ENCODE measurements around the gene RIC3. TPM values are rescaled to one million over a fixed set of nuclear protein-coding genes. Genes with fewer than 3 reads are reported as not detected.

The RIC3 gene
- total and polyA plus RNA-seq, 7 donors: 0.46 to 8.4 (median 3.4) TPM

- DNase-seq (no peak), ATAC-seq (no peak)
- no peak overlapping the region for H3K27ac ChIP-seq
- no peaks in the 10 kb centered on the region for H3K36me3 ChIP-seq (ENCODE audit: insufficient read depth in 1 of 2, low read depth in 1 of 2)
- TF ChIP-seq, protein P1, sequence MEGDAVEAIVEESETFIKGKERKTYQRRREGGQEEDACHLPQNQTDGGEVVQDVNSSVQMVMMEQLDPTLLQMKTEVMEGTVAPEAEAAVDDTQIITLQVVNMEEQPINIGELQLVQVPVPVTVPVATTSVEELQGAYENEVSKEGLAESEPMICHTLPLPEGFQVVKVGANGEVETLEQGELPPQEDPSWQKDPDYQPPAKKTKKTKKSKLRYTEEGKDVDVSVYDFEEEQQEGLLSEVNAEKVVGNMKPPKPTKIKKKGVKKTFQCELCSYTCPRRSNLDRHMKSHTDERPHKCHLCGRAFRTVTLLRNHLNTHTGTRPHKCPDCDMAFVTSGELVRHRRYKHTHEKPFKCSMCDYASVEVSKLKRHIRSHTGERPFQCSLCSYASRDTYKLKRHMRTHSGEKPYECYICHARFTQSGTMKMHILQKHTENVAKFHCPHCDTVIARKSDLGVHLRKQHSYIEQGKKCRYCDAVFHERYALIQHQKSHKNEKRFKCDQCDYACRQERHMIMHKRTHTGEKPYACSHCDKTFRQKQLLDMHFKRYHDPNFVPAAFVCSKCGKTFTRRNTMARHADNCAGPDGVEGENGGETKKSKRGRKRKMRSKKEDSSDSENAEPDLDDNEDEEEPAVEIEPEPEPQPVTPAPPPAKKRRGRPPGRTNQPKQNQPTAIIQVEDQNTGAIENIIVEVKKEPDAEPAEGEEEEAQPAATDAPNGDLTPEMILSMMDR (IDR thresholded peaks at IDR 0.05): no peak
- H3K4me3 ChIP-seq: no peak overlapping the region
- intact Hi-C loops (cut with DNase I): no loop called here
- H3K4me1 ChIP-seq: peaks cover 21% of the 10 kb centered on the region
- no peaks in the 10 kb centered on the region for H3K27me3 ChIP-seq (ENCODE audit: insufficient read depth in 3 of 3, low read length in 2 of 3)
- no peaks in the 10 kb centered on the region for H3K9me3 ChIP-seq
- WGBS, 3 donors: 97 to 100% (median 100%) methylated on average over 2 of the region's 2 CpGs
Observed at GRCh38 chr11:8065031-8065430, 103.8 kb downstream of the RIC3 start.

DNA sequence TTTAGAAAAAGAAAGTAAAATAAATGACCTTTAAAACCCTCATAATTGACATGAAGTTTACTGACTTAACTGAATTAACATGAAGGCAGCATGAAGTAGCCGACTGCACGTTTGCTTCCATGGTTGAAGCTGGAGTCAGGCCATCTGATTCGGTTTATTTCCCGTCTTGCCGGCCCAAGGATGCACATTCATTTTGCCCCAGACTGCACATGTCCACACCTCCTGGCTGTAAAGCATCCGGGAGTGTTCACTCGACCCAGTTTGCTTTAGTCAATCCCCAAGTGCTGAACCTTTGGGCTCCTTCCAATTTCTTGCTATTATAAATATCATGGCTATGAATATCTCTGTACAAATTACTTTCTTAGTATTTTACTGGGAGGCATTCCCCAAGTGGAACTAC lies 105.5 kb downstream of the RIC3 start:
- no peaks in the 10 kb centered on the region for H3K9me3 ChIP-seq
- 8 to 17% (median 9%) methylated on average over 7 of the region's 7 CpGs for WGBS, 3 donors
- TF ChIP-seq, protein P1 (IDR thresholded peaks at IDR 0.05): no peak
- H3K27ac ChIP-seq: peak overlapping the region; percentile 46
- peak in 1 of 2 donors; percentile 56 for DNase-seq
- H3K36me3 ChIP-seq (ENCODE audit: insufficient read depth in 1 of 2, low read depth in 1 of 2): no peaks in the 10 kb centered on the region
- no peak overlapping the region for H3K4me3 ChIP-seq
- peaks cover 17% of the 10 kb centered on the region for H3K4me1 ChIP-seq
- intact Hi-C loops (cut with DNase I): no loop called here
- ATAC-seq: peak; percentile 51 to 90 (median 80)
- no peaks in the 10 kb centered on the region for H3K27me3 ChIP-seq (ENCODE audit: insufficient read depth in 3 of 3, low read length in 2 of 3)

DNA sequence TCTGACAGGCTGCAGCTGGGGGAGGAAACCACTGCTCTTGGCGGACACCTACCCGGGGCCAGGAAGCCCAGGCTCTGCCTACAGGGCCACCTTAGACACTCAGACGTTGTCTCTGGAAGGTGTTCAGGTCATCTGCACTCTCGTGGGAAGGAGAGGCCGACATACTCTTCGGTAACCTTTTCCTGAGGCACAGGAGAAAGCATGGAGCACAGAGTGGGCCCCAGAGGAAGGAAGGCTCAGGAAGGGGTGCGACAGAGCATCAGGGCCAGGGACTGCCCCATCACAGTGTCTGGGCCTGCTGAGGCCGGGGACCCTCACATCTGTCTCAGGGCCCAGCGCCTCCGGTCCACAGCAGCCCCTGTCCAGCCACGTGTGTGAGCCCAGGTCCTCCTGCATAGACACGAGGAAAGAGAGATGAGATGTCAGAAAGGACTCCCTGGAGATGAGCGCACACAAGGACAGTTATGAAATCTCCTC lies 106.0 kb downstream of the RIC3 start:
- 58 to 78% (median 59%) methylated on average over 13 of the region's 13 CpGs for WGBS, 3 donors
- peak overlapping the region; percentile 46 for H3K27ac ChIP-seq
- H3K9me3 ChIP-seq: no peaks in the 10 kb centered on the region
- intact Hi-C loops (cut with DNase I): no loop called here
- peak in 2 of 4 donors; percentile 29 to 55 for ATAC-seq
- H3K4me3 ChIP-seq: no peak overlapping the region
- no peaks in the 10 kb centered on the region for H3K27me3 ChIP-seq (ENCODE audit: insufficient read depth in 3 of 3, low read length in 2 of 3)
- H3K36me3 ChIP-seq (ENCODE audit: insufficient read depth in 1 of 2, low read depth in 1 of 2): no peaks in the 10 kb centered on the region
- DNase-seq: no peak
- peaks cover 17% of the 10 kb centered on the region for H3K4me1 ChIP-seq
- TF ChIP-seq, protein P1 (IDR thresholded peaks at IDR 0.05): no peak

- no peak for ATAC-seq
- Histone ChIP-seq H3K36me3 (ENCODE audit: insufficient read depth in 1 of 2, low read depth in 1 of 2) (no peaks in the 10 kb centered on the region), H3K9me3 (no peaks in the 10 kb centered on the region), H3K27me3 (ENCODE audit: insufficient read depth in 3 of 3, low read length in 2 of 3) (no peaks in the 10 kb centered on the region), H3K4me3 (no peak overlapping the region), H3K27ac (no peak overlapping the region), H3K4me1 (peaks cover 17% of the 10 kb centered on the region)
- 92 to 95% (median 93%) methylated on average over 22 of the region's 22 CpGs for WGBS, 3 donors
- TF ChIP-seq, protein P1 (IDR thresholded peaks at IDR 0.05): no peak
- intact Hi-C loops (cut with DNase I): no loop called here
- no peak for DNase-seq
Observed at GRCh38 chr11:8061555-8062428, 107.0 kb downstream of the RIC3 start.

Data from psoas muscle (tissue), 8 donors.